IPS-18c (cell line): ENCODE measurements around the gene OTUD5.

Experiments
- H3K4me3 ChIP-seq: 2 replicates; pipeline ENCODE4 v1.7.0; 2013; ENCODE audit warnings: low read depth, mild to moderate bottlenecking, low read length, moderate library complexity; ENCODE audit not compliant: insufficient read depth
- H3K9me3 ChIP-seq: one replicate; pipeline ENCODE4 v1.6.1; 2013; ENCODE audit warnings: mild to moderate bottlenecking, low read length, moderate library complexity; ENCODE audit not compliant: control insufficient read depth, insufficient read depth

The OTUD5 gene

DNA sequence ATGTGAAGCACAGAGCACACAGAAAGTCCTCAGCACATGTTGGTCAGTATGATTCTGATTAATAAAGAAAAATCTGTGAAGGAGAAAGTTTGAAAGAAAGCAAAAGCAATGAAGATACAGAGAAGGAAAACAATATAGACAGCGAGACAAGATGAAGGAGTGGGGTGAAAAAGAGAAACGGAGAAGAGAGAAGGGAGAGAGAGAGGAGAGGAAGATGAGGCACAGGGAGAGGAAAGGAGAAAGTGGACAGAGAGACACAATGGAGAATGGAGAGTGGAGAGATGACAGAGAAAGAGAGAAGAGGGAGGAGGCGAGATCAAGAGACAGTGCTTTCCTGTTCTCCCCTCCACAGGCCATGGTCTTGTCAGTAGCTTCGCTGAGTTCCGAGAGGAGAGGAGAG lies 18.1 kb upstream of the OTUD5 start:
- Histone ChIP-seq H3K4me3 (no peak overlapping the region), H3K9me3 (peaks cover 7% of the 10 kb centered on the region)

DNA sequence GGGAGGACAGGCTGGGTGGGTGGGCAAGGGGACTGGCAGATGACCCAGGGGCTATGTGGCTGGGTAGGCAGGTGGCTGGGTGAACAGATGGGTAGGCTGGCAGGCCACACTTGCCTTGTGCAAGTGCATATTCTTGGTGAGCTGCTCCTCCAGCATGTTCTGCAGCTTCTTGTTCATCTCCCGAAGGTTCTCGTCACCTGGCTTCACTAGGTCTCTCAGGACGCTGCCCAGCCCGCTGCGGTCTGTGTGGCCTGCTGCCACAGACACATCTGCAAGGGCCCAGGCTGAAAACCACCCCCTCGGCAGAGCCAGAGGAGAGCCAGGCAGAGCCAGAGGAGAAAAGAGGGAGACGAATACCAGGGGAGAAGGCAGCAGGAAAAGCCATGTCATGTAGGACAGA lies 17.6 kb upstream of the OTUD5 start:
- peaks cover 7% of the 10 kb centered on the region for H3K9me3 ChIP-seq
- no peak overlapping the region for H3K4me3 ChIP-seq

DNA sequence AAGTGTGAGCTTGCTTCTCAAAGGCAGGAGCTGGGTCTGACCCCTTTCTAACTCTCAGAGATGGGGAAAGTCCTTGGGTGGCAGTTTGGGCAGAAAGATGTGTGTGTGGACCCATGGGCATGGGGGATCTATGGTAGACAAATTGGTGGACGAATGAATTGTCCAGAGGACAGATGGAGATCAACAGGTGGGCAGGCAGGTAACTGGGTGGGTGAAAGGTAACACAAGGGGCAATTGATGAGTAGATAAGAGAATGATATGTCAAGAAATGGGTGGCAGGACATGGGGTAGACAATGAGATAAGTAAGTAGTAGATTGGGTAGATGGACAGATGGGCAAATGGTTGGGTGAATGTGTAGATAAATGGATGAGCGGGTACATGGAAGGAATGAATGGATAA lies 17.2 kb upstream of the OTUD5 start:
- H3K9me3 ChIP-seq: peaks cover 9% of the 10 kb centered on the region
- H3K4me3 ChIP-seq: no peak overlapping the region

DNA sequence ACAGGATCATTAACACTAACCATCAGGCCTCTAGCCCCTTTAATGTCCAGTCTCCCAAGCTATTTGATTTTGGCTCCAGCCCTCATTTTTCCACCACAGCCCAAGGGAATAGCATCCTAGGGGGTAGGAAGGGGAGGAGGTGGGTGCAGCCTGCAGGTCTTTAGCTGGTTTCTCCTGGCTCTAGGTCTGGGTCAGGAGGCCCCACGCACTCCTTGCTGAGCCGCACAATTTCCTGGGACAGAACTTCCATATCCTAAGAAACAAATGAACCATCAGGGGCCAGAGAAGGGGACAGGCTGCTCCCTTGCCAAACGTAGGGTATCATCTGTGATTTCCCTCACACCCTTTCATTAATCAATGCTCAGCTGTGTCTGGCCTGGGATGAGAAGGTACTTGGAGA lies 16.6 kb upstream of the OTUD5 start:
- H3K4me3 ChIP-seq: no peak overlapping the region
- peaks cover 12% of the 10 kb centered on the region for H3K9me3 ChIP-seq

DNA sequence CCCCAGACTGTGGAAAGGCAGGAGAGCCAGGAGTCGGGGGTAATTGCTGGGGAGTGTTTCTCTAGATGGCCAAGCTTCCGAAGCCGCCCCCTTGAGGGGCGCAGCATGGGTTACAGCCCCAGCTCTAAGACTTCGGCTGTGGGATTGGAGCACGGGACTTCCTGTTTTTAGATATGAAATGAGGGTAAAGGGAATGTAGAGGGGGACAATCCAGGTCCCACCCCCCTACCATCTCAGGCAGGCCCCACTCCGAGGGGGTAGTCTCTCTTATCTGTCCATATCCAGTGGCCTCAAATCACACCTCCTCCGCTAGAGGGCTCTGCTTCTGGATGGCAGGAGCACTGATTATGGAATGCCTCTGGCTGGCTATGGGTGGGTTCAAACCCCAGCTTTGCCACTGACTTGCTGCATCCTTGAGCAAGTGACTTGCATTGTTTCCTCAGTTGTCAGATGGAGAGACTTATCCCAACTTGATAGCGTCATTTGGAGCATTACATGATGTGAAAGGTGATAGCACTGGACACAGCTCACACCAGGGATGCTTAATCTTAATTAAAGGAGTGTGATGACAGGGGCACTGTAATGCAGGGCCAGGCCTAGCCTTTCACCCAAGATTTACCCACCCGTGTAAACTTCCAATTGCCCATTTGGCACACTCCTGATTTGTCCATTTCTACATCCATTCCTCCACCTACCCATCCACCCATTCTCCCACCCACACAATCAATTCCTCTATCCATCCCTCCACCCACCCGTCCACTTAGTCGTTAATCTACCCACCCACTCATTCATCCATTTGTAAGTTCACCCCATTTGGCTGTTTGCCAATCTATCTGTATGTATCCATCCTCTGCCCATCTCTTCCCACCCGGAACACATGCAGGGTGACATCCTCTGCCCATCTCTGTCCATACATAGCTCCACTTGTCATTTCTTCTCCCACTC lies 15.1 kb upstream of the OTUD5 start:
- Histone ChIP-seq H3K4me3 (peak overlapping the region; percentile 54), H3K9me3 (peaks cover 14% of the 10 kb centered on the region)

DNA sequence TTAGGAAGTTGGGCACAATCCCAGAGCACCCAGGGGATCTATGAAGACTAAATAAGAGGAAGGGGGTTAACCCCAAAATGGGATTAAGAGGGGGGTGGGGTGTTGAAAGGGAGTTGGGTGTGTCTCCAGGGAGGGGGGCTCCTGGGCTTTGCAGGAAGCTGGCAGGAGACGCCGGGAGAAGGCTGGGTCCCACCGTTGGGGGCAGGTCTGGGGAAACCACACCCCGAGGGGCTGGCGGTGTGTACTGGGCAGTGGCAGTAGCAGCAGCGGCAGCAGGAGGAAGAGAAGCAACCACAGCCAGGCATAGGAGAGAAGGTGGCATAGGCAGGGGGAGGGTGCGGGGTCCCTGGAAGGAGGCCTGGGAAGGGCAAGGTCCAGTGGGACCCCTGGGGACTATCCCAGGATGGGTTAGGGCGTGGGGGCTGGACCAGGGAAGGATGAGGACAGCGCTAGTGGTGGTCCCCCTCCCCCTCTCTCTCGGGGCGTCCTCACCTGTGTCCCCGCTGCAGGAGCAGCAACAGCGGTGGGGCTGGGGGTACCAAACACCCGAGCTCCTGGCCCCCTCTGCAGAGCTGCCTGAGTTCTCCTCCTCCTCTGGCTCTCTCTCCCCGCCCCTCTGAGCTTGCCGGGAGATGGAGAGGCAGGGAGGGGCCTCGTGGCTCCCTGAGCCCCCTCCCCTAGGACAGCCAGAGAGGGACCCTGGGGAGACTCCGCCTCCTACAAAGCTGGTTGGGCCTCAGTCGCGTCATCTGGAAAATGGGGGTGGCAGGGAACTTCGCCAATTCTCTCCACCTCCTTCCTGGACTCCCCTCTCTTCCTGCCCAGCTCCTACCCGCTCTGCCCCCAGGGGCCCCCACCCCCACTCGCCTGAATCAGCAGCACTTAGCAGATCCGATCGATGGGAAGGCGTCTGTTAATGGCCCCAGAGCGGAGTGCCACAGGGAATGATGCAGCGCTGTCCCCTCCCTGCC lies 14.1 kb upstream of the OTUD5 start, which contains the start of gene KCND1:
KCND1 (minus strand) TSS at position 596 of the 971 bp plus-strand sequence. CDS start 1,573 bp downstream, outside the sequence.
- peak within 1 kb of the TSS; percentile 54 for H3K4me3 ChIP-seq
- H3K9me3 ChIP-seq: peaks cover 14% of the 10 kb centered on the region

DNA sequence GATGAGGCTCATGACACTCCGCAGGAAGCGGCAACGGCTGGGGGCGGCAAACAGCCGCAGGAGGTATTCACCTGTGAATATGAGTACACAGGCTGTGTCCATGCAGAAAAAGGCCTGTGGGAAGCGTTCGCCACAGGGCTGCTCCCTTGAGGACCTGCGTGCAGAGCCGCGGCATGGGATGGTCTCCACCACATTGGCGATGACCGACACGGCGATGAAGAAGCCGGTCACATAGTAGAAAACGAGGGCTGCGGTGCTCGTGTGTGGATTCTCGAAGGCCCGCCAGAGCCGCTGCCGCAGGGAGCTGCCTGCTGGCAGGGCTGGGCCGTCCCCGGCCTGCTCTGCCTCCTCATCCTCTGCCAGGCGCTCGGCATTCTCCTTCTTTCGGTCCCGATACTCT lies 12.1 kb upstream of the OTUD5 start:
- Histone ChIP-seq H3K9me3 (peaks cover 14% of the 10 kb centered on the region), H3K4me3 (no peak overlapping the region)

DNA sequence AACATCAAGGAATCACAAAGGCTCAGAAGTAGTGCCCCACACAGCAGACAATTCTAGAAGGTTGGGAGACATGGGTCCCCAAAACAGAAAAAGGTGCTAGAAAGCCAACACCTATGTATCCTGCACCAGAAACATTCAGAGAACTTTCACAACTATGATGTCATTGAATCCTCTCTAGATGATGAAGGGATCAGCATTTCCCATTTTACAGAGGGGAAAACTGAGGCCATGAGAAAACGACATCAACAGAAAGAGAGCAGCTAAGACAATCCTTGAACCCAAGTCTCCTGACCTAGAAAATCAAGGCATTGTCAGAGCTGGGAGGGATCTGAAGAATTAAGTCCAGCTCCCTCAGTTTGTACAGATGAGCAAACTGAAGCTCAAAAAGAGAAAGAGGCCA lies 11.0 kb upstream of the OTUD5 start:
- peaks cover 12% of the 10 kb centered on the region for H3K9me3 ChIP-seq
- H3K4me3 ChIP-seq: no peak overlapping the region

DNA sequence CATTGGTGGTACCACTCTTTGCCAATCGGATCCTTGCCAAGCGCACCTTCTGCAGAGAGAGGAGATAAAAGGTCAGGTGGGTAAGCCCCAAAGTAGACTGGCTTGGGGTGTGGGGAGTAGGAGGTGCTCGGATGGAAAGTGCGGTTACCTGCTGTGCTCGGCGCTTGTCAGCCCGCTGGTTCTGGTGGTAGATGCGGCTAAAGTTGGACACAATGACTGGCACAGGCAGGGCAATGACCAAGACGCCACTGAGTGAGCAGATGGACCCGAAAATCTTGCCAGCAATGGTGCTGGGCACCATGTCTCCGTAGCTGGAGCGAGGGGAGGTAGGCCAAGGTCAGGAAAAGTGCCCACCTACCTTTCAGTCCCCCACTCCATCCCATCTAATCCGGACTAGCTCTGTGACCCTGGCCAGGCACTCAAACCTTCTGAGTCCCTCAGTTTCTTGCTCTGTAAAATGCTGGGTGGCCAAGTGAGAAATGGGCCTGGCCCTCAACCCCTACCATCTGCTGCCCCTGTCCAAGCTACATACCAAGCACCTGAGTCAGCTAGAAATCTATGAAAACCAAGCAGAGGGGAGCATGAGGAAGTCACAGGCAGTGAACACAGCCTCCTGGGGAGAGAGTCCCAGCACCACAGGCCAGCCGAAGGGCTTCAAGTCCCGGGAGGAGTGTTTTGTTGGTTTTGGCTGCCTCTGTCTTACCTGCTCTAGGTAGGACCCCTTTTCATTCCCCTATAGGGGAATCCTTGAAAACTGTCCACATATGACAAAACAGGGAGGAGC lies 9.6 kb upstream of the OTUD5 start:
- H3K9me3 ChIP-seq: peaks cover 7% of the 10 kb centered on the region

DNA sequence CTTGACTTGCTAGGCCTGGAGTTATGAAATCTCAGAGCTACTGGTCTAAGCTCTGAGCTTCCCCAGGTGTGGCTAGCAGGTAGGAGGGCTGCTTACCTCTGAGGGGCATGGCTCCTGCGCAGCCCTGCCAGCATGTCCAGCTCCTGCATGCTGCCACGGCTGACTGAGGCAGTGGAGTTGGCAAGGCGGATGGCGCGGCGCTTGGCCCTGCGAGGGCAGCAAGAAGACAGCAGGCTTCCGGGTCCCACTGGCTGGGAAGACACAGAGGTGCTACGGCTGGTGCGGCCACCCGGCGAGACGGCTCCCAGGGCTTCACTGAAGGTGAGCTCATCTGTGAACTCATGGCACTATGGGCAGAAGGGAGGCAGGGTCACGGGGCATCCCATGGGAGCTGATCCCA lies 8.6 kb upstream of the OTUD5 start:
- Histone ChIP-seq H3K9me3 (peaks cover 7% of the 10 kb centered on the region), H3K4me3 (no peak overlapping the region)

More for the DNA sequence above, 9.6 kb upstream of the OTUD5 start:
- H3K4me3 ChIP-seq: no peak overlapping the region

DNA sequence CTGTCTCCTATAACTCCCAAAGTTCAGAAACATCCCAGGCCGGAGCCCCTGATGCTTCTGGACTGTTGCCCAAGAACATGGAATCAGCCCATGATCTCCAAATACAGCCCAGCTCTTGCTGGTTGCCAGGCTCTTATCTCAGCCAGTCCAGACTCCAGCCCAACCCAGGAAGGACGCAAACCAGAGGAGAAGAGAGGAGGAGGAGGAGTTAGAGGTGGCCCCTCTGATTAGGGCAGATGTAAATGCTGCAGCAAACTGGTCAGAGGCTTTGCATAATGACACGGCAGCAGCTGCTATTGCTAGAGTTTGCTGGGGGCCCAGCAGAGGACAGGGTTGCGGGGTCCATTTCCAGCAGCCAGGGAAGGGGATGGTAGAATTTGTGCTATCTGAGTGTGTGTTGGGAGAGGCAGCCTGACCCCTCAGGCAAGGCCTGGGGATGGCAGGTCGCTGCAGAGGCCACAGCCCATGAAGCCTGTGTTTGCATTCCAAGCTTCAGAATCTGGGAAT lies 4.2 kb upstream of the OTUD5 start:
- no peak overlapping the region for H3K4me3 ChIP-seq
- peaks cover 3% of the 10 kb centered on the region for H3K9me3 ChIP-seq

DNA sequence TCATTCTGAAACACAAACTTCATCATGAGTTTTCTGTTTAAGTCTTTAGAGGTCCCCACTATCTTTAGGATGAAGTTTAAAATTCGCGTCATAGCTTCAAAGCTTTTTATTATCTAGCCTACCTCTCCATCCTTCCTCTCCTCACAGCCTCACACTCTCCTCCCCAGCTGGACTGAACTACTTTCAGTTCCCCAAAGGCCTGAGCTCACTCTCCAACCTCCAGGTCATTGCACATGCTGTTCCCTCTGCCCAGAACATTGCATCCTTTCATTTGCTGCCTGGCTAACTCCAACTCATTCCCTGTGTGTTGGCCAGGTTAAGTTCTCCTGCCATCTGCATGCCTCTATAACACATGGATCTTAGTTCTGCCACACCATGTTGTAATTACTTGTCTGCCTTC lies 2.9 kb upstream of the OTUD5 start:
- H3K4me3 ChIP-seq: no peak overlapping the region; the same call in 1 of the 2 replicates
- H3K9me3 ChIP-seq: peaks cover 5% of the 10 kb centered on the region

DNA sequence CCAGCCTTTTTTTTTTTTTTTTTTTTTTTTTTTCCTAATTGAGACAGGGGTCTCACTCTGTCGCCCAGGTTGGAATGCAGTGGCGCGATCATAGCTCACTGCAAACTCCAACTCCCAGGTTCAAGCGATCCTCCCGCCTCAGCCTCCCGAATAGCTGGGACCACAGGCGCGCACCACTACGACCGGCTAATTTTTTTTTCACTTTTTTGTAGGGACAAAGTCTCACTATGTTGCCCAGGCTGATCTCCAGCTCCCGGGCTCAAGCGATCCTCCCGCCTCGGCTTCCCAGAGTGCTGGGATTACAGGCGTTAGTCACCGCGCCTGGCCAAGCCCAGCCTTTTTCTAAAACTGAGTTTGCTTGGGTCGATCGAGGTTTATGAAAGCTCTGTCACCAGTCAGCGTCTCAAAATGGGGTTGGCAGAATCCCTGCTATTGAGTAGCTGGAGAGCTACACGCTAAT lies 1.3 kb upstream of the OTUD5 start:
- Histone ChIP-seq H3K4me3 (peak overlapping the region; percentile 42), H3K9me3 (peaks cover 5% of the 10 kb centered on the region)

DNA sequence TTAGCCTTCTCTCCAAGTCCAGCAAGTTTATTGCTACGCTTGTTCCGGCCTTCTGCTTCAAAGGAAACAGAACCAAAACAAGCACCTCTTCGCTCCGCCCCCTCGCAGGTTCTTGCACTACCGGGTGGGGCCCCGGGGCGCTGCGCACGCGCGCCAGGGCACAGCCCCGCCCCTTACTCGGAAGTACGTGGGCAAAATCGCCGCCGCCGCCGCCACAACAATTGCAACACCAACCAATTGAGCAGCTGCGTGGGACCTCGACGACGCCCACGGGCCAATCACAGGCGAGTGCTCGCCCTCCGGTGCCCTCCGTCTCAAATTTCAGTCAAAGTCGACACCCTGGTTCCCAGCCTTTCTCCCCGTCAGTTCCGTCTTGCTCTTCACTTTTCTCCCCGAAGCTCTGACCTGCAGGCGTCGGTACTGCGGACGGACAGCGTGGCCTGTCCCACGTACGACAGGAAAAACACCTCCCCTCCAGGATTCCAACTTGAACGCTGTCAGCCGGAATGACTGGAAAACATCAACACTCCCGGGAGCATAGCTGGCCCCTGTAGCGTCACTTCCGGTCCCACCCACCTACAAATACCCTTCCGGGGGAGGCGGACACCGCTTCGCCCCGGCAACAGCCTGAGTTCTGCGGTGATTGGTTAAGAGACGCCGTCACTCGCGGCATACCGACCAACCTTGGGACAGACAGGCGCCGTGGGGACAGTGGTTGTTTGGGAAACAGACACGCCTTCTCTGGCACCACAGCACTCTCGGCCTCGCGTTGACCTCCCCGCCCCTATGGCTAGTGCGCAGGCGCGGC lies 624 bp upstream of the OTUD5 start:
- peaks cover 5% of the 10 kb centered on the region for H3K9me3 ChIP-seq

DNA sequence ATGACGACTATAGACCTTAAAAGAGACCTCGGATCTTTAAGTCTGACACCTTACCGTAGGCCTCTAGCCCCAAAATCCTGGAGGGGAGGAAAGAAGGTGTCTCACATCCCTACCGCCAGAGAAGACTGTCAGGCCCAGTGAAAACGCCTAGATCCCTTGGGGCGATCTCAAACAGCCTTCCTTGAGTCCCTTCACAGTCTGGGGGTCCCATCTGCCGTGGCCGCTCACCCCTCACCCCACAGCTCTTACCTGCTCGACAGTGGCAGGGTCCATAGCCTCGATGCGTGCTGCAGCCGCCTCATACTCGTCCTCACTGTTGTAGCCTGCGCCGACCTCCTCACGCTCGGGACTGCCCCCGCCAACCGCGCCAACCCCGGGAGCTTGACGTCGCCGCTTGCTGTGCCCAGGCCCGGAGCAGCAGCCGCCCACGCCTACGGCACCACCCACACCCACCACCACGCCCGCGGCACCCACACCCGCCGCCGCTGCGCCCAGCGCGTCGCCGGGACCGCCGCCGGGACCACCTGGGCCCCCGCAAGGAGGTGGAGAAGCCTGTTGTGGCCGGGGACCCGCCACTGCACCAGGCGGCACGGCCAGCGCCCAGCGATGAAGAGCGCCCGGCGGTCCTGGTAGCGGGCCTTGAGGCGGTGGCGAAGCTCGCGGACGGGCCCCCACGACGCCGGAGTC lies 536 bp downstream of the OTUD5 start:
- Histone ChIP-seq H3K9me3 (peaks cover 5% of the 10 kb centered on the region), H3K4me3 (peak overlapping the region; percentile 42)

More for the DNA sequence above, 624 bp upstream of the OTUD5 start:
- H3K4me3 ChIP-seq: peak overlapping the region; percentile 42
